Ishikawa (cell line): Measurements from ENCODE around the gene BMPR1B.

Source experiments
- CEBPB ChIP-seq: IDR thresholded peaks from 2 replicates; pipeline ENCODE4 v1.6.1; 2012
- CREB1 ChIP-seq: IDR thresholded peaks from 2 replicates; pipeline ENCODE4 v1.6.1; 2012; ENCODE audit warnings: low read depth
- EGR1 ChIP-seq: IDR thresholded peaks from 2 replicates; pipeline ENCODE4 v1.6.1; 2012
- EP300 ChIP-seq: IDR thresholded peaks from 2 replicates; pipeline ENCODE4 v1.6.1; 2012; ENCODE audit warnings: borderline replicate concordance
- FOXM1 ChIP-seq: IDR thresholded peaks from 2 replicates; pipeline ENCODE4 v1.6.1; 2012; ENCODE audit warnings: low read depth, borderline replicate concordance
- NFIC ChIP-seq: IDR thresholded peaks from 2 replicates; pipeline ENCODE4 v1.6.1; 2012
- RAD21 ChIP-seq: IDR thresholded peaks from 2 replicates; pipeline ENCODE4 v1.6.1; 2012; ENCODE audit warnings: low read depth
- TAF1 ChIP-seq: IDR thresholded peaks from 2 replicates; pipeline ENCODE4 v1.6.1; 2012; ENCODE audit warnings: low read depth, mild to moderate bottlenecking
- TCF12 ChIP-seq: IDR thresholded peaks from 2 replicates; pipeline ENCODE4 v1.6.1; 2012; ENCODE audit warnings: low read depth
- TEAD4 ChIP-seq: IDR thresholded peaks from 2 replicates; pipeline ENCODE4 v1.6.1; 2012
- YY1 ChIP-seq: IDR thresholded peaks from 2 replicates; pipeline ENCODE4 v1.6.1; 2012; ENCODE audit warnings: low read depth
- ZBTB7A ChIP-seq: IDR thresholded peaks from 2 replicates; pipeline ENCODE4 v1.6.1; 2012; ENCODE audit warnings: low read depth
- TF ChIP-seq, protein P1 (sequence below): IDR thresholded peaks from 2 replicates; pipeline ENCODE4 v1.6.1; 2012
- TF ChIP-seq, protein P2 (sequence below): IDR thresholded peaks from 2 replicates; pipeline ENCODE4 v1.6.1; 2012
- TF ChIP-seq, protein P3 (sequence below): IDR thresholded peaks from 2 replicates; pipeline ENCODE4 v1.6.1; 2012; ENCODE audit warnings: low read depth, mild to moderate bottlenecking

BMPR1B gene

DNA sequence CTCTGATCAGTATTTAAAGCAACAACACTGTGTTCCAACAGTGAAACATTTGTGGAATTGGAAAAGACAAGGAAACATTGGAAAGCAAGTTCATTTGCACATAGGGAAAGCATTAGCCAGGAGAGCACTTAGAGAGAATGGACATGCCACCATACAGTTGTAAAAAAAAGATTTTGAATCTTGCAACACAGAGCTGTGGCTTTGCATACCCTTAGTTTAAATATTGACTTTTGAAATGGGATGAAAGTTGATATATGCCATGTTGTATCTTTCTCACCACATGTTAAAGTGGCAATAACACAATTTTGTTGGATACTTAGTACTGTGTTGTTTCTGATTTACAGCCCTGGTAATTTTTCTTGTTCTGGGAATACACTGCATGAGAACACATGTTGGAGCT, 208.1 kb downstream of the BMPR1B start:
- TF ChIP-seq, protein P1, sequence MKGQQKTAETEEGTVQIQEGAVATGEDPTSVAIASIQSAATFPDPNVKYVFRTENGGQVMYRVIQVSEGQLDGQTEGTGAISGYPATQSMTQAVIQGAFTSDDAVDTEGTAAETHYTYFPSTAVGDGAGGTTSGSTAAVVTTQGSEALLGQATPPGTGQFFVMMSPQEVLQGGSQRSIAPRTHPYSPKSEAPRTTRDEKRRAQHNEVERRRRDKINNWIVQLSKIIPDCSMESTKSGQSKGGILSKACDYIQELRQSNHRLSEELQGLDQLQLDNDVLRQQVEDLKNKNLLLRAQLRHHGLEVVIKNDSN: no peak
- no peak for TF ChIP-seq CREB1
- TF ChIP-seq ZBTB7A: no peak
- TF ChIP-seq NFIC: no peak

DNA sequence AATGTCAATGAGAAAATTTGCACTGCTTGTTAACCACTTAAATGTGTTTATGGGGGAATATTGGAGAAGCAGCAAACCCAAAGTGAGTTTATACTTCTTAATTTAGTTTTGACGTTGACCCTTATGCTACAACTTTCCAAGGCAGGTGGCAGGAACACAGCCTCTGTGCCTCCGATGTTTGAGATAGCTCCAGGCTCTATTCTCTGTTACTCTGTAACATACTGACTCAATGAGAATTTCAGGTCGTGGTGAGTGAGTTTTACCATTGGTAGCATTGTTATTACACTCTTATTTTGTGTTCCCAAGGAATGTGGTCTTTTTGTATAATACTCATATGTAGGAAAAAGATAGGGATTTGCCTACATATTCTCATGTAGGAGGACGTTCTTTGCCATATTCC, 210.7 kb downstream of the BMPR1B start:
- TF ChIP-seq TCF12 (no peak), FOXM1 (no peak), YY1 (no peak), CREB1 (no peak), TEAD4 (no peak)

DNA sequence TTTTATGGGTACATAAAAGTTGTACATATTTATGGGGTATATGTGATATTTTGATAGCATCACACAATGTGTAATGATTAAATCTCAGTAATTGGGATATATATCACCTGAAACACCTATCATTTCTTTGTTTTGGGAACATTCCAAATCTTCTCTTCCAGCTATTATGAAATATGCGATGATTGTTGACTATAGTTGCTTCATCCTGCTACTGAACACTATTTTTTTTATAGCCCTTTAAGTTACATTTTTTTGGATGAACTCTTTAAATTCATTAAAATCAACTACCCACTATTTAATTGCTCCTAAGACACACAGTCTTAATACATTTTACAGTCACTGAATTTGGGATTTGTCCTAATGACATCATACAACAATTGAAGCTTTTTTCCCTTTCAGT, 212.9 kb downstream of the BMPR1B start:
- no peak for TF ChIP-seq ZBTB7A
- no peak for TF ChIP-seq RAD21
- TF ChIP-seq EP300: no peak
- TF ChIP-seq, protein P1: no peak
- TF ChIP-seq NFIC: no peak
- TF ChIP-seq TEAD4: no peak
- no peak for TF ChIP-seq YY1
- TF ChIP-seq TCF12: no peak
- TF ChIP-seq FOXM1: no peak
- TF ChIP-seq EGR1: no peak
- TF ChIP-seq, protein P2, sequence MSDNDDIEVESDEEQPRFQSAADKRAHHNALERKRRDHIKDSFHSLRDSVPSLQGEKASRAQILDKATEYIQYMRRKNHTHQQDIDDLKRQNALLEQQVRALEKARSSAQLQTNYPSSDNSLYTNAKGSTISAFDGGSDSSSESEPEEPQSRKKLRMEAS: no peak
- TF ChIP-seq CREB1: no peak

DNA sequence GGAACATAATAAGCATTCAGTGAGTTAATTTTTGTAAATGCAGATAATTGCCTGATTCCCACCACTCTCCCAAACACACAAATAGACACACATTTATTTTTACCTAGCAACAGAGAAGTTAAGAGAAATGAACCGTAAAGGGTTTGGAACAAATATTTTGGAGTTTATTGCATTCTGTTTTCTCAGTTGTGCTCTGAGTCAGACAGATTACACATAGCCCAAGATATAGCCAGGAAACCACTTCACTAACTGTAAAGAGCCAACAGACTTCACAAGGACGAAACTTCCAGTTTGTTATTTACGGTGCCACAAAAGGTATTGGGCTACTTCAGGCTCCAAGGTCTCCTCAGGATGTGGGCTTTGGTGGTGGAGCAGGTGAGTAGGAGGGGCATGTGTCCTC, 217.0 kb downstream of the BMPR1B start:
- TF ChIP-seq, protein P1: no peak
- TF ChIP-seq, protein P2: no peak
- TF ChIP-seq TEAD4 (no peak), CREB1 (no peak), FOXM1 (no peak), EGR1 (no peak), TCF12 (no peak), EP300 (no peak), CEBPB (no peak), ZBTB7A (no peak), YY1 (no peak), TAF1 (no peak), NFIC (no peak), RAD21 (no peak)
- TF ChIP-seq, protein P3, sequence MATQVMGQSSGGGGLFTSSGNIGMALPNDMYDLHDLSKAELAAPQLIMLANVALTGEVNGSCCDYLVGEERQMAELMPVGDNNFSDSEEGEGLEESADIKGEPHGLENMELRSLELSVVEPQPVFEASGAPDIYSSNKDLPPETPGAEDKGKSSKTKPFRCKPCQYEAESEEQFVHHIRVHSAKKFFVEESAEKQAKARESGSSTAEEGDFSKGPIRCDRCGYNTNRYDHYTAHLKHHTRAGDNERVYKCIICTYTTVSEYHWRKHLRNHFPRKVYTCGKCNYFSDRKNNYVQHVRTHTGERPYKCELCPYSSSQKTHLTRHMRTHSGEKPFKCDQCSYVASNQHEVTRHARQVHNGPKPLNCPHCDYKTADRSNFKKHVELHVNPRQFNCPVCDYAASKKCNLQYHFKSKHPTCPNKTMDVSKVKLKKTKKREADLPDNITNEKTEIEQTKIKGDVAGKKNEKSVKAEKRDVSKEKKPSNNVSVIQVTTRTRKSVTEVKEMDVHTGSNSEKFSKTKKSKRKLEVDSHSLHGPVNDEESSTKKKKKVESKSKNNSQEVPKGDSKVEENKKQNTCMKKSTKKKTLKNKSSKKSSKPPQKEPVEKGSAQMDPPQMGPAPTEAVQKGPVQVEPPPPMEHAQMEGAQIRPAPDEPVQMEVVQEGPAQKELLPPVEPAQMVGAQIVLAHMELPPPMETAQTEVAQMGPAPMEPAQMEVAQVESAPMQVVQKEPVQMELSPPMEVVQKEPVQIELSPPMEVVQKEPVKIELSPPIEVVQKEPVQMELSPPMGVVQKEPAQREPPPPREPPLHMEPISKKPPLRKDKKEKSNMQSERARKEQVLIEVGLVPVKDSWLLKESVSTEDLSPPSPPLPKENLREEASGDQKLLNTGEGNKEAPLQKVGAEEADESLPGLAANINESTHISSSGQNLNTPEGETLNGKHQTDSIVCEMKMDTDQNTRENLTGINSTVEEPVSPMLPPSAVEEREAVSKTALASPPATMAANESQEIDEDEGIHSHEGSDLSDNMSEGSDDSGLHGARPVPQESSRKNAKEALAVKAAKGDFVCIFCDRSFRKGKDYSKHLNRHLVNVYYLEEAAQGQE: no peak

DNA sequence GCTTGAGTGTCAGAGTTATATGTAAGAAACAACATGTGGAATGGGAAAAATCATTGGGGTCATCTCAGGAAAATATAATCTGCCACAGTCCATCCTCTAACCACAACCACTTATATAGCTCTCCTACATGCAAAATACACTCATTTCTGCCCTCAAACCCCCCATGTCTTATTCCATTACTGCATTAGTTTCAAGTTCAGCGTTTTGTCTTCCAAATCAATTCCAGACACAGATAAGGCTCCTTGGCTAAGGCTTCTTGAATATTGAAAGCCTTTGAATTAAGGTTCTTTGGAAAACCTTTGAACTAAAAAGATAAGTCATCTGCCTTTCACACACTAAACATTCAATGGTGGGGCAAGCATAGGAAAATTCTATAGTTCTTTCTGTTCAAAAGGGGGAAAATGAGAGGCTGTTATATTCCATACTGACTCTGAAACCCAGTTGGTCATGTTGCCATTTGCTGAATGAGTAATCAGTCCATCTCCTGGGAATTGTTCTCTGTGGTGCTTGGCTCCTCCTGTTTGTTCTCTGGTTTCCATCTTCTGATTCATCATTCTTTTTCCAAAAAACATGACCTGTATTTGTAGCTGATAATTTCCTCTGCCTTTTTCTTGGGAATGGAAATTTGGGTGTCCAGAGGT, 218.7 kb downstream of the BMPR1B start:
- TF ChIP-seq ZBTB7A (no peak), FOXM1 (no peak), RAD21 (no peak), EP300 (no peak), YY1 (no peak), TEAD4 (no peak)
- TF ChIP-seq, protein P3: no peak

DNA sequence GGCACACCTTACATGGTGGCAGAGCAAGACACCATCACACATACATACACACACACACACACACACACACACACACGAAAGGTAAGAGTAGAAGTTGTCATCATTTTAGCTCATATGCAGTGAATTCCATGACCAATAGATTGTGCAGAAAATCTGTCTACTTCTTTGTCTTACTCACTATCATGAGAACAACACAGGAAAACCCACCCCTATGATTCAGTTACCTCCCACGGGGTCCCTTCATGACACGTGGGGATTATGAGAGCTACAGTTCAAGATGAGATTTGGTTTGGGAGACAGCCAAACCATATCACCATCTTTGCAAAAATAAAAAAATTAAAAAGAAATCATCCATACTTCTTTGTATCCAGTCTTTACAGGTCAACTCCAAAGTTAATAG, 221.1 kb downstream of the BMPR1B start:
- no peak for TF ChIP-seq RAD21
